GM23338 (cell line): ENCODE data around the gene CD69. TPM values are rescaled to one million over a fixed set of nuclear protein-coding genes. Genes with fewer than 3 reads are reported as not detected.

Experiments
- ATAC-seq: fragments of 200-7000 bp; cut with Tn5 transposase; 3 replicates; pipeline ENCODE4 v1.9.1; 2020
- DNase-seq: peaks from one replicate; pipeline ENCODE4 v3.0.0-alpha.2; 2015; ENCODE audit warnings: low spot score
- H2AFZ ChIP-seq: fragments of 200-600 bp; sonication (generic); 2 replicates; pipeline ENCODE4 v1.8.0; 2016; ENCODE audit warnings: antibody characterized with exemption, mild to moderate bottlenecking, moderate library complexity
- H3F3A ChIP-seq: fragments of 200-600 bp; sonication (generic); replicated peaks from 2 replicates; pipeline ENCODE4 v1.8.0; 2017; ENCODE audit warnings: antibody characterized with exemption, mixed run types, low read depth
- H3K27ac ChIP-seq: fragments of 200-600 bp; sonication (generic); 2 replicates; pipeline ENCODE4 v1.6.1; 2016; ENCODE audit warnings: low read depth
- H3K27me3 ChIP-seq: fragments of 200-600 bp; sonication (generic); 2 replicates; pipeline ENCODE4 v1.8.0; 2016; ENCODE audit warnings: mild to moderate bottlenecking, mixed run types, moderate library complexity; ENCODE audit not compliant: insufficient read depth
- H3K36me3 ChIP-seq: fragments of 200-600 bp; sonication (generic); 2 replicates; pipeline ENCODE4 v1.8.0; 2016; ENCODE audit warnings: mild to moderate bottlenecking; ENCODE audit not compliant: insufficient read depth
- H3K4me1 ChIP-seq: fragments of 200-600 bp; sonication (generic); 2 replicates; pipeline ENCODE4 v1.8.0; 2016; ENCODE audit warnings: mild to moderate bottlenecking, moderate library complexity; ENCODE audit not compliant: insufficient read depth
- H3K4me2 ChIP-seq: fragments of 200-600 bp; sonication (generic); 2 replicates; pipeline ENCODE4 v1.7.1; 2017; ENCODE audit warnings: mixed run types
- H3K4me3 ChIP-seq: fragments of 200-600 bp; sonication (generic); 2 replicates; pipeline ENCODE4 v1.6.1; 2016; ENCODE audit warnings: mixed run types
- H3K79me2 ChIP-seq: fragments of 200-600 bp; sonication (generic); replicated peaks from 2 replicates; pipeline ENCODE4 v1.8.0; 2017; ENCODE audit warnings: mild to moderate bottlenecking; ENCODE audit not compliant: insufficient read depth
- H3K9me2 ChIP-seq: fragments of 200-600 bp; sonication (generic); 2 replicates; pipeline ENCODE4 v1.8.0; 2017; ENCODE audit not compliant: insufficient read depth
- H4K20me1 ChIP-seq: fragments of 200-600 bp; sonication (generic); replicated peaks from 2 replicates; pipeline ENCODE4 v1.8.0; 2017; ENCODE audit warnings: mild to moderate bottlenecking; ENCODE audit not compliant: insufficient read depth
- H3K27ac Mint-ChIP-seq: 2 replicates; pipeline ENCODE4 v1.8.0; 2020; ENCODE audit warnings: inconsistent platforms, mild to moderate bottlenecking, moderate library complexity, mixed read lengths
- H3K27me3 Mint-ChIP-seq: 3 replicates; pipeline ENCODE4 v1.8.0; 2022; ENCODE audit warnings: low read depth, mild to moderate bottlenecking, moderate library complexity, mixed read lengths, inconsistent platforms; ENCODE audit not compliant: insufficient read depth, poor library complexity
- H3K36me3 Mint-ChIP-seq: 3 replicates; pipeline ENCODE4 v1.8.0; 2021; ENCODE audit warnings: low read depth, mild to moderate bottlenecking, inconsistent platforms, moderate library complexity, mixed read lengths
- H3K4me1 Mint-ChIP-seq: 3 replicates; pipeline ENCODE4 v1.8.0; 2020; ENCODE audit warnings: mild to moderate bottlenecking, inconsistent platforms, mixed read lengths
- H3K4me3 Mint-ChIP-seq: 3 replicates; pipeline ENCODE4 v1.8.0; 2021; ENCODE audit warnings: moderate library complexity, mild to moderate bottlenecking, inconsistent platforms, mixed read lengths
- H3K9me3 Mint-ChIP-seq: 3 replicates; pipeline ENCODE4 v1.8.0; 2020; ENCODE audit warnings: moderate library complexity, mild to moderate bottlenecking, inconsistent platforms, mixed read lengths
- CREB1 ChIP-seq: fragments of 250-450 bp; sonication (Bioruptor Pico); IDR thresholded peaks from 2 replicates; pipeline ENCODE4 v1.5.0; 2020; ENCODE audit warnings: low read depth, mild to moderate bottlenecking, moderate library complexity
- EZH2 ChIP-seq: fragments of 200-600 bp; sonication (generic); IDR thresholded peaks from one replicate; pipeline ENCODE4 v1.8.0; 2017; ENCODE audit warnings: antibody characterized with exemption, mild to moderate bottlenecking, low read depth; ENCODE audit not compliant: unreplicated experiment
- EZH2phosphoT487 ChIP-seq: fragments of 200-600 bp; sonication (generic); IDR thresholded peaks from one replicate; pipeline ENCODE4 v1.8.1; 2018; ENCODE audit warnings: antibody characterized with exemption; ENCODE audit not compliant: unreplicated experiment
- JUNB ChIP-seq: IDR thresholded peaks from one replicate; pipeline ENCODE4 v1.6.1; 2016; ENCODE audit warnings: antibody characterized with exemption; ENCODE audit not compliant: unreplicated experiment
- NANOG ChIP-seq: IDR thresholded peaks from 2 replicates; pipeline ENCODE4 v1.6.1; 2016; ENCODE audit warnings: antibody characterized with exemption, borderline replicate concordance
- POLR2AphosphoS5 ChIP-seq: IDR thresholded peaks from 2 replicates; pipeline ENCODE4 v1.6.1; 2016; ENCODE audit warnings: antibody characterized with exemption, low read depth
- STAT1 ChIP-seq: IDR thresholded peaks from one replicate; pipeline ENCODE4 v1.6.1; 2016; ENCODE audit warnings: antibody characterized with exemption; ENCODE audit not compliant: unreplicated experiment
- ZNF114 ChIP-seq: fragments of 250-450 bp; sonication (Bioruptor Pico); IDR thresholded peaks from 2 replicates; pipeline ENCODE4 v1.5.0; 2020; ENCODE audit warnings: mild to moderate bottlenecking, moderate library complexity
- ZNF331 ChIP-seq: fragments of 250-450 bp; sonication (Bioruptor Pico); IDR thresholded peaks from 2 replicates; pipeline ENCODE4 v1.5.0; 2020; ENCODE audit warnings: low read depth, mild to moderate bottlenecking, moderate library complexity
- polyA plus RNA-seq: library from polyadenylated mRNA; unstranded; fragments of >200 nt; fragmentation: Nextera tagmentation; extraction: Ambion mirVana; gene quantifications from 2 replicates; pipeline ENCODE4 v1.2.1, GENCODE V29; 2016
- total RNA-seq: library from RNA; depleted of rRNA; stranded (reverse); fragments of >200 nt; shearing (Covaris generic); gene quantifications from 2 replicates; pipeline ENCODE4 v1.2.3, GENCODE V29; 2014
- TF ChIP-seq, protein P1 (sequence below): IDR thresholded peaks from one replicate; pipeline ENCODE4 v1.6.1; 2018; ENCODE audit warnings: antibody characterized with exemption; ENCODE audit not compliant: unreplicated experiment
- TF ChIP-seq, protein P2 (sequence below): fragments of 250-450 bp; sonication (Bioruptor Pico); IDR thresholded peaks from 2 replicates; pipeline ENCODE4 v1.5.0; 2020; ENCODE audit warnings: mild to moderate bottlenecking, moderate library complexity
- TF ChIP-seq, protein P3 (sequence below), 2 experiments: fragments of 200-600 bp in 1 of 2; sonication (generic) in 1 of 2; conservative IDR thresholded peaks; 2 replicates each; pipeline versions ENCODE4 v1.5.1 to v1.6.1; 2016 to 2017; ENCODE audit warnings: antibody characterized with exemption in 2 of 2, low read depth in 2 of 2, mild to moderate bottlenecking in 2 of 2, moderate library complexity in 1 of 2
- TF ChIP-seq, protein P4 (sequence below): IDR thresholded peaks from 2 replicates; pipeline ENCODE4 v1.6.1; 2016; ENCODE audit warnings: antibody characterized with exemption

The CD69 gene
- total and polyA plus RNA-seq, 2 experiments from 2014 or later = not detected

DNA sequence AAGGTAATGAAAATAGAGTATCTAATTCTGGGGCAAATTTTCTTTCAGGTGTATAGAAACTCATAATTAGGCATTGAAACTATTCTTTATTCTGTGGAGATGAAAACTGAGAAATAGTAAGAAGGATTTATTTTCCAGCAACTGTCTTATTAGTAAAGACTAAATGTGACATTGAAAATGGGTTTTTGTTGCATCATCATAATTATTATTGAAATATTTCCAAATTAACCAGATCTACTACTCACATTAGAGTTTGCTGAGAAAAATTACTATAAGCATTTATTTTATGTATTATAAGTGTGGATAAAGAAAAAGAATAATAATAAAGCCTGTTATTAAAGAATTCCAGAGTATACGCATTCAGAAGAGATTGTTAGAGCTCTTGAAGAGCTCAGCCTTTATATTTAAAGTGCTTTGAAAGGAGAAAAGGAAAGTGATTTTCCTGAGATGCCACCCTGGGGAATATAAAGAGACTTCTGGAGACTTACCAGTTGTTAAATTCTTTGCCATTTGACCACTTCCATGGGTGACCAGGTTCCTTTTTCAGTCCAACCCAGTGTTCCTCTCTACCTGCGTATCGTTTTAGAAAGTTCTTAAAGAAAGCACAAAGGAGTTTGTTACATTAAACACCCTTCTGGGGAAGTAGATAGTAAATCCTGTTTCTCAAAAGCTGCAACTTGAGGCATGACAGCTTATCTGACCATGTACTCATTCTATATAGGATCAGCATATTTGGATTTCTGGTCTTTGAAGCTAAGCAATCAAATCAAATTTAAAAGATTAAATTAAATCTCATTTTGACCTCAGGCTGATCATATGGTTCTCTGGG, 6.4 kb downstream of the CD69 start:
- 0 out of 2 replicates have a peak overlapping the region, but pooled peaks have one; percentile 17 for H2AFZ ChIP-seq
- H3K27me3 ChIP-seq = no peaks in the 10 kb centered on the region
- H3K4me3 ChIP-seq = no peak overlapping the region
- H3K9me3 Mint-ChIP-seq = no peaks in the 10 kb centered on the region
- H3F3A ChIP-seq = no peaks in the 10 kb centered on the region
- H3K4me3 Mint-ChIP-seq = no peak overlapping the region
- H3K27me3 Mint-ChIP-seq = peaks cover 5% of the 10 kb centered on the region
- H3K36me3 Mint-ChIP-seq = no peaks in the 10 kb centered on the region
- H3K79me2 ChIP-seq = no peaks in the 10 kb centered on the region
- TF ChIP-seq JUNB (no peak), NANOG (no peak), STAT1 (no peak), EZH2 (no peak), EZH2phosphoT487 (no peak), POLR2AphosphoS5 (no peak), CREB1 (CRISPR knock-in tag) (no peak), ZNF114 (CRISPR knock-in tag) (no peak), ZNF331 (CRISPR knock-in tag) (no peak)
- TF ChIP-seq, protein P1, sequence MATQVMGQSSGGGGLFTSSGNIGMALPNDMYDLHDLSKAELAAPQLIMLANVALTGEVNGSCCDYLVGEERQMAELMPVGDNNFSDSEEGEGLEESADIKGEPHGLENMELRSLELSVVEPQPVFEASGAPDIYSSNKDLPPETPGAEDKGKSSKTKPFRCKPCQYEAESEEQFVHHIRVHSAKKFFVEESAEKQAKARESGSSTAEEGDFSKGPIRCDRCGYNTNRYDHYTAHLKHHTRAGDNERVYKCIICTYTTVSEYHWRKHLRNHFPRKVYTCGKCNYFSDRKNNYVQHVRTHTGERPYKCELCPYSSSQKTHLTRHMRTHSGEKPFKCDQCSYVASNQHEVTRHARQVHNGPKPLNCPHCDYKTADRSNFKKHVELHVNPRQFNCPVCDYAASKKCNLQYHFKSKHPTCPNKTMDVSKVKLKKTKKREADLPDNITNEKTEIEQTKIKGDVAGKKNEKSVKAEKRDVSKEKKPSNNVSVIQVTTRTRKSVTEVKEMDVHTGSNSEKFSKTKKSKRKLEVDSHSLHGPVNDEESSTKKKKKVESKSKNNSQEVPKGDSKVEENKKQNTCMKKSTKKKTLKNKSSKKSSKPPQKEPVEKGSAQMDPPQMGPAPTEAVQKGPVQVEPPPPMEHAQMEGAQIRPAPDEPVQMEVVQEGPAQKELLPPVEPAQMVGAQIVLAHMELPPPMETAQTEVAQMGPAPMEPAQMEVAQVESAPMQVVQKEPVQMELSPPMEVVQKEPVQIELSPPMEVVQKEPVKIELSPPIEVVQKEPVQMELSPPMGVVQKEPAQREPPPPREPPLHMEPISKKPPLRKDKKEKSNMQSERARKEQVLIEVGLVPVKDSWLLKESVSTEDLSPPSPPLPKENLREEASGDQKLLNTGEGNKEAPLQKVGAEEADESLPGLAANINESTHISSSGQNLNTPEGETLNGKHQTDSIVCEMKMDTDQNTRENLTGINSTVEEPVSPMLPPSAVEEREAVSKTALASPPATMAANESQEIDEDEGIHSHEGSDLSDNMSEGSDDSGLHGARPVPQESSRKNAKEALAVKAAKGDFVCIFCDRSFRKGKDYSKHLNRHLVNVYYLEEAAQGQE = no peak
- TF ChIP-seq, protein P2, sequence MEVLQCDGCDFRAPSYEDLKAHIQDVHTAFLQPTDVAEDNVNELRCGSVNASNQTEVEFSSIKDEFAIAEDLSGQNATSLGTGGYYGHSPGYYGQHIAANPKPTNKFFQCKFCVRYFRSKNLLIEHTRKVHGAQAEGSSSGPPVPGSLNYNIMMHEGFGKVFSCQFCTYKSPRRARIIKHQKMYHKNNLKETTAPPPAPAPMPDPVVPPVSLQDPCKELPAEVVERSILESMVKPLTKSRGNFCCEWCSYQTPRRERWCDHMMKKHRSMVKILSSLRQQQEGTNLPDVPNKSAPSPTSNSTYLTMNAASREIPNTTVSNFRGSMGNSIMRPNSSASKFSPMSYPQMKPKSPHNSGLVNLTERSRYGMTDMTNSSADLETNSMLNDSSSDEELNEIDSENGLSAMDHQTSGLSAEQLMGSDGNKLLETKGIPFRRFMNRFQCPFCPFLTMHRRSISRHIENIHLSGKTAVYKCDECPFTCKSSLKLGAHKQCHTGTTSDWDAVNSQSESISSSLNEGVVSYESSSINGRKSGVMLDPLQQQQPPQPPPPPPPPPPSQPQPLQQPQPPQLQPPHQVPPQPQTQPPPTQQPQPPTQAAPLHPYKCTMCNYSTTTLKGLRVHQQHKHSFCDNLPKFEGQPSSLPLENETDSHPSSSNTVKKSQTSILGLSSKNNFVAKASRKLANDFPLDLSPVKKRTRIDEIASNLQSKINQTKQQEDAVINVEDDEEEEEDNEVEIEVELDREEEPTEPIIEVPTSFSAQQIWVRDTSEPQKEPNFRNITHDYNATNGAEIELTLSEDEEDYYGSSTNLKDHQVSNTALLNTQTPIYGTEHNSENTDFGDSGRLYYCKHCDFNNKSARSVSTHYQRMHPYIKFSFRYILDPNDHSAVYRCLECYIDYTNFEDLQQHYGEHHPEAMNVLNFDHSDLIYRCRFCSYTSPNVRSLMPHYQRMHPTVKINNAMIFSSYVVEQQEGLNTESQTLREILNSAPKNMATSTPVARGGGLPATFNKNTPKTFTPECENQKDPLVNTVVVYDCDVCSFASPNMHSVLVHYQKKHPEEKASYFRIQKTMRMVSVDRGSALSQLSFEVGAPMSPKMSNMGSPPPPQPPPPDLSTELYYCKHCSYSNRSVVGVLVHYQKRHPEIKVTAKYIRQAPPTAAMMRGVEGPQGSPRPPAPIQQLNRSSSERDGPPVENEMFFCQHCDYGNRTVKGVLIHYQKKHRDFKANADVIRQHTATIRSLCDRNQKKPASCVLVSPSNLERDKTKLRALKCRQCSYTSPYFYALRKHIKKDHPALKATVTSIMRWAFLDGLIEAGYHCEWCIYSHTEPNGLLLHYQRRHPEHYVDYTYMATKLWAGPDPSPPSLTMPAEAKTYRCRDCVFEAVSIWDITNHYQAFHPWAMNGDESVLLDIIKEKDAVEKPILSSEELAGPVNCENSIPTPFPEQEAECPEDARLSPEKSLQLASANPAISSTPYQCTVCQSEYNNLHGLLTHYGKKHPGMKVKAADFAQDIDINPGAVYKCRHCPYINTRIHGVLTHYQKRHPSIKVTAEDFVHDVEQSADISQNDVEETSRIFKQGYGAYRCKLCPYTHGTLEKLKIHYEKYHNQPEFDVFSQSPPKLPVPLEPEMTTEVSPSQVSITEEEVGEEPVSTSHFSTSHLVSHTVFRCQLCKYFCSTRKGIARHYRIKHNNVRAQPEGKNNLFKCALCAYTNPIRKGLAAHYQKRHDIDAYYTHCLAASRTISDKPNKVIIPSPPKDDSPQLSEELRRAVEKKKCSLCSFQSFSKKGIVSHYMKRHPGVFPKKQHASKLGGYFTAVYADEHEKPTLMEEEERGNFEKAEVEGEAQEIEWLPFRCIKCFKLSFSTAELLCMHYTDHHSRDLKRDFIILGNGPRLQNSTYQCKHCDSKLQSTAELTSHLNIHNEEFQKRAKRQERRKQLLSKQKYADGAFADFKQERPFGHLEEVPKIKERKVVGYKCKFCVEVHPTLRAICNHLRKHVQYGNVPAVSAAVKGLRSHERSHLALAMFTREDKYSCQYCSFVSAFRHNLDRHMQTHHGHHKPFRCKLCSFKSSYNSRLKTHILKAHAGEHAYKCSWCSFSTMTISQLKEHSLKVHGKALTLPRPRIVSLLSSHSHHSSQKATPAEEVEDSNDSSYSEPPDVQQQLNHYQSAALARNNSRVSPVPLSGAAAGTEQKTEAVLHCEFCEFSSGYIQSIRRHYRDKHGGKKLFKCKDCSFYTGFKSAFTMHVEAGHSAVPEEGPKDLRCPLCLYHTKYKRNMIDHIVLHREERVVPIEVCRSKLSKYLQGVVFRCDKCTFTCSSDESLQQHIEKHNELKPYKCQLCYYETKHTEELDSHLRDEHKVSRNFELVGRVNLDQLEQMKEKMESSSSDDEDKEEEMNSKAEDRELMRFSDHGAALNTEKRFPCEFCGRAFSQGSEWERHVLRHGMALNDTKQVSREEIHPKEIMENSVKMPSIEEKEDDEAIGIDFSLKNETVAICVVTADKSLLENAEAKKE (CRISPR knock-in tag) = no peak
- TF ChIP-seq, protein P3, sequence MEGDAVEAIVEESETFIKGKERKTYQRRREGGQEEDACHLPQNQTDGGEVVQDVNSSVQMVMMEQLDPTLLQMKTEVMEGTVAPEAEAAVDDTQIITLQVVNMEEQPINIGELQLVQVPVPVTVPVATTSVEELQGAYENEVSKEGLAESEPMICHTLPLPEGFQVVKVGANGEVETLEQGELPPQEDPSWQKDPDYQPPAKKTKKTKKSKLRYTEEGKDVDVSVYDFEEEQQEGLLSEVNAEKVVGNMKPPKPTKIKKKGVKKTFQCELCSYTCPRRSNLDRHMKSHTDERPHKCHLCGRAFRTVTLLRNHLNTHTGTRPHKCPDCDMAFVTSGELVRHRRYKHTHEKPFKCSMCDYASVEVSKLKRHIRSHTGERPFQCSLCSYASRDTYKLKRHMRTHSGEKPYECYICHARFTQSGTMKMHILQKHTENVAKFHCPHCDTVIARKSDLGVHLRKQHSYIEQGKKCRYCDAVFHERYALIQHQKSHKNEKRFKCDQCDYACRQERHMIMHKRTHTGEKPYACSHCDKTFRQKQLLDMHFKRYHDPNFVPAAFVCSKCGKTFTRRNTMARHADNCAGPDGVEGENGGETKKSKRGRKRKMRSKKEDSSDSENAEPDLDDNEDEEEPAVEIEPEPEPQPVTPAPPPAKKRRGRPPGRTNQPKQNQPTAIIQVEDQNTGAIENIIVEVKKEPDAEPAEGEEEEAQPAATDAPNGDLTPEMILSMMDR (conservative IDR thresholded peaks at IDR 0.05; ENCODE audit: low read depth in 2 of 2) = no peak
- TF ChIP-seq, protein P4, sequence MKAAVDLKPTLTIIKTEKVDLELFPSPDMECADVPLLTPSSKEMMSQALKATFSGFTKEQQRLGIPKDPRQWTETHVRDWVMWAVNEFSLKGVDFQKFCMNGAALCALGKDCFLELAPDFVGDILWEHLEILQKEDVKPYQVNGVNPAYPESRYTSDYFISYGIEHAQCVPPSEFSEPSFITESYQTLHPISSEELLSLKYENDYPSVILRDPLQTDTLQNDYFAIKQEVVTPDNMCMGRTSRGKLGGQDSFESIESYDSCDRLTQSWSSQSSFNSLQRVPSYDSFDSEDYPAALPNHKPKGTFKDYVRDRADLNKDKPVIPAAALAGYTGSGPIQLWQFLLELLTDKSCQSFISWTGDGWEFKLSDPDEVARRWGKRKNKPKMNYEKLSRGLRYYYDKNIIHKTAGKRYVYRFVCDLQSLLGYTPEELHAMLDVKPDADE = no peak
- H4K20me1 ChIP-seq = no peaks in the 10 kb centered on the region
- peak overlapping the region; percentile 43; the same call in 1 of the 2 replicates for H3K27ac Mint-ChIP-seq
- H3K4me1 Mint-ChIP-seq = peaks cover 13% of the 10 kb centered on the region; the same call in 2 of the 3 replicates
- peaks cover 8% of the 10 kb centered on the region; the same call in 1 of the 2 replicates for H3K4me1 ChIP-seq
- no peak overlapping the region for H3K4me2 ChIP-seq
- H3K36me3 ChIP-seq = no peaks in the 10 kb centered on the region
- H3K9me2 ChIP-seq = no peaks in the 10 kb centered on the region
- no peak overlapping the region for H3K27ac ChIP-seq
- no peak for ATAC-seq
- no peak for DNase-seq
